Sigmoid colon (tissue), 3 donors: ENCODE measurements around the gene SLC11A1.

Experiments used
- CTCF ChIP-seq, 4 experiments: fragments of 450-650 bp in 3 of 4; fragments of 200-600 bp in 1 of 4; IDR thresholded peaks; one replicate each; pipeline ENCODE4 v1.5.1; 2016 to 2019; ENCODE audit warnings: antibody characterized with exemption in 4 of 4, mild to moderate bottlenecking in 3 of 4, moderate library complexity in 2 of 4
- POLR2A ChIP-seq, 2 donors: fragments of 450-650 bp; IDR thresholded peaks; one replicate each; pipeline ENCODE4 v1.6.1; 2016; ENCODE audit warnings: antibody characterized with exemption in 2 of 2, mild to moderate bottlenecking in 2 of 2, moderate library complexity in 2 of 2

- TF ChIP-seq POLR2A (IDR thresholded peaks at IDR 0.05) (no peak), CTCF (IDR thresholded peaks at IDR 0.05) (no peak)
These were observed 21.7 kb downstream of the SLC11A1 start for GRCh38 chr2:218403810-218404209.
